CD4-positive, CD25-positive, alpha-beta regulatory T cell (primary cell): ENCODE results near the gene GRAPL. TPM values are rescaled to one million over a fixed set of nuclear protein-coding genes. Genes with fewer than 3 reads are reported as not detected.
"Not testable (repeated sequence)": the region's sequence is repeated elsewhere in the genome, so short reads cannot be mapped to it uniquely, and the experiment has no call there.

Experiments
- ATAC-seq, 2 donors: fragments of 150-1000 bp; cut with Tn5 transposase; one replicate each; pipeline ENCODE4 v1.10.0; 2021; ENCODE audit warnings: low read depth in 2 of 2, moderate number of reproducible peaks in 2 of 2, moderate library complexity in 1 of 2
- DNase-seq, 3 donors: peaks; one replicate each; pipeline versions ENCODE4 v3.0.0 to v3.0.0-alpha.2; 2012 to 2022; ENCODE audit warnings: mixed read lengths in 1 of 3
- H3K27ac ChIP-seq: one replicate; pipeline ENCODE4 v1.7.0; 2013; ENCODE audit warnings: mild to moderate bottlenecking, low read length; ENCODE audit not compliant: insufficient read depth, poor library complexity, severe bottlenecking
- H3K27me3 ChIP-seq: one replicate; pipeline ENCODE4 v1.7.0; 2013; ENCODE audit warnings: low read length; ENCODE audit not compliant: control insufficient read depth, insufficient read depth
- H3K36me3 ChIP-seq: one replicate; pipeline ENCODE4 v1.7.0; 2013; ENCODE audit warnings: mild to moderate bottlenecking, low read length, moderate library complexity; ENCODE audit not compliant: control insufficient read depth, insufficient read depth
- H3K4me1 ChIP-seq: 2 replicates; pipeline ENCODE4 v1.7.0; 2013; ENCODE audit warnings: mild to moderate bottlenecking, low read length; ENCODE audit not compliant: insufficient read depth, control insufficient read depth, poor library complexity, severe bottlenecking
- H3K4me3 ChIP-seq: one replicate; pipeline ENCODE4 v1.7.0; 2013; ENCODE audit warnings: low read depth, mild to moderate bottlenecking, low read length, moderate library complexity
- H3K9me3 ChIP-seq, 2 experiments: 1 replicate in 1 of 2; 2 replicates in 1 of 2; pipeline ENCODE4 v1.7.0; 2013; ENCODE audit warnings: low read length in 2 of 2, mild to moderate bottlenecking in 1 of 2, moderate library complexity in 1 of 2; ENCODE audit not compliant: control insufficient read depth in 2 of 2
- H3K27ac Mint-ChIP-seq, 3 donors: one replicate each; pipeline ENCODE4 v1.8.0; 2020 to 2022; ENCODE audit warnings: mild to moderate bottlenecking in 3 of 3, mixed read lengths in 3 of 3, moderate library complexity in 2 of 3
- H3K27me3 Mint-ChIP-seq: one replicate; pipeline ENCODE4 v1.8.0; 2022; ENCODE audit warnings: mild to moderate bottlenecking, mixed read lengths
- H3K36me3 Mint-ChIP-seq: one replicate; pipeline ENCODE4 v1.8.0; 2020; ENCODE audit warnings: mixed read lengths
- H3K4me1 Mint-ChIP-seq, 4 donors: one replicate each; pipeline ENCODE4 v1.8.0; 2020 to 2022; ENCODE audit warnings: mixed read lengths in 4 of 4, mild to moderate bottlenecking in 1 of 4
- H3K4me3 Mint-ChIP-seq, 4 donors: one replicate each; pipeline ENCODE4 v1.8.0; 2020 to 2022; ENCODE audit warnings: mild to moderate bottlenecking in 4 of 4, mixed read lengths in 4 of 4, moderate library complexity in 3 of 4
- H3K9me3 Mint-ChIP-seq, 7 donors: one replicate each; pipeline ENCODE4 v1.8.0; 2020 to 2022; ENCODE audit warnings: mixed read lengths in 7 of 7, mild to moderate bottlenecking in 3 of 7, moderate library complexity in 2 of 7
- polyA plus RNA-seq, 4 donors: library from polyadenylated mRNA; unstranded; fragments of 300-500 nt; fragmentation: Illumina TruSeq; gene quantifications; one replicate each; pipeline ENCODE4 v1.2.3, GENCODE V29; 2021
- total RNA-seq: library from RNA; stranded (reverse); gene quantifications from one replicate; pipeline ENCODE4 v1.2.3, GENCODE V29; 2022

GRAPL gene
- total and polyA plus RNA-seq, 5 donors from 2014 or later, result 0.80 to 37.1 (median 1.4) TPM

GRCh38 chr17:19161308-19162107, 34.1 kb downstream of the GRAPL start:
- not testable (repeated sequence) for DNase-seq, H3K4me1 ChIP-seq, H3K4me1 Mint-ChIP-seq, H3K4me3 Mint-ChIP-seq, H3K27me3 ChIP-seq, H3K27ac ChIP-seq, H3K36me3 Mint-ChIP-seq, H3K9me3 ChIP-seq, H3K27me3 Mint-ChIP-seq, H3K9me3 Mint-ChIP-seq, H3K4me3 ChIP-seq, H3K36me3 ChIP-seq, H3K27ac Mint-ChIP-seq
- peak; percentile 48 to 56 for ATAC-seq

- H3K27me3 Mint-ChIP-seq, H3K27me3 ChIP-seq, H3K36me3 Mint-ChIP-seq, H3K9me3 Mint-ChIP-seq, H3K4me1 ChIP-seq, H3K4me3 ChIP-seq, H3K36me3 ChIP-seq, H3K9me3 ChIP-seq, H3K27ac ChIP-seq, H3K27ac Mint-ChIP-seq, H3K4me1 Mint-ChIP-seq, DNase-seq, H3K4me3 Mint-ChIP-seq: not testable (repeated sequence)
- peak in 1 of 2 donors; percentile 41 for ATAC-seq
Measured at GRCh38 chr17:19162384-19163216, 35.2 kb downstream of the GRAPL start.

GRCh38 chr17:19174422-19174821, 47.0 kb downstream of the GRAPL start:
- H3K27ac ChIP-seq, H3K27me3 ChIP-seq, H3K4me3 ChIP-seq, H3K4me1 Mint-ChIP-seq, H3K4me3 Mint-ChIP-seq, H3K27ac Mint-ChIP-seq, DNase-seq, H3K9me3 Mint-ChIP-seq, H3K27me3 Mint-ChIP-seq, H3K9me3 ChIP-seq, ATAC-seq, H3K36me3 ChIP-seq, H3K36me3 Mint-ChIP-seq, H3K4me1 ChIP-seq: not testable (repeated sequence)

- H3K27me3 ChIP-seq, H3K27ac Mint-ChIP-seq, H3K9me3 Mint-ChIP-seq, DNase-seq, H3K27me3 Mint-ChIP-seq, H3K36me3 ChIP-seq, H3K27ac ChIP-seq, H3K4me1 Mint-ChIP-seq, H3K36me3 Mint-ChIP-seq, H3K4me3 ChIP-seq, H3K4me3 Mint-ChIP-seq, H3K4me1 ChIP-seq, H3K9me3 ChIP-seq: not testable (repeated sequence)
- peak; percentile 86 to 96 for ATAC-seq
Measured at GRCh38 chr17:19175410-19175809, 48.0 kb downstream of the GRAPL start.

GRCh38 chr17:19181040-19181875, 53.9 kb downstream of the GRAPL start:
- H3K27ac Mint-ChIP-seq, H3K4me1 Mint-ChIP-seq: not testable (repeated sequence)
- peak; percentile 95 to 98 for ATAC-seq

GRCh38 chr17:19187883-19188869, 60.8 kb downstream of the GRAPL start:
- H3K27me3 ChIP-seq, result not testable (repeated sequence)

More at GRCh38 chr17:19181040-19181875, 53.9 kb downstream of the GRAPL start:
- DNase-seq, H3K9me3 ChIP-seq, H3K4me3 ChIP-seq, H3K36me3 Mint-ChIP-seq, H3K27me3 Mint-ChIP-seq, H3K27ac ChIP-seq, H3K36me3 ChIP-seq, H3K4me1 ChIP-seq, H3K9me3 Mint-ChIP-seq, H3K4me3 Mint-ChIP-seq, H3K27me3 ChIP-seq: not testable (repeated sequence)

More at GRCh38 chr17:19187883-19188869, 60.8 kb downstream of the GRAPL start:
- ATAC-seq (peak in 1 of 2 donors; percentile 61), DNase-seq (peak in 1 of 3 donors; percentile 95)
- H3K4me1 Mint-ChIP-seq, H3K4me3 ChIP-seq, H3K27me3 Mint-ChIP-seq, H3K27ac ChIP-seq, H3K4me3 Mint-ChIP-seq, H3K36me3 ChIP-seq, H3K27ac Mint-ChIP-seq, H3K36me3 Mint-ChIP-seq, H3K9me3 ChIP-seq, H3K9me3 Mint-ChIP-seq, H3K4me1 ChIP-seq: not testable (repeated sequence)
